Measurements from ENCODE around the gene NUDT2. TPM values are rescaled to one million over a fixed set of nuclear protein-coding genes. Genes with fewer than 3 reads are reported as not detected.
"Not testable (repeated sequence)": the region's sequence is repeated elsewhere in the genome, so short reads cannot be mapped to it uniquely, and the experiment has no call there.

NUDT2 gene
- total RNA-seq, 1 donor from 2014 or later, result 33.1 TPM

DNA sequence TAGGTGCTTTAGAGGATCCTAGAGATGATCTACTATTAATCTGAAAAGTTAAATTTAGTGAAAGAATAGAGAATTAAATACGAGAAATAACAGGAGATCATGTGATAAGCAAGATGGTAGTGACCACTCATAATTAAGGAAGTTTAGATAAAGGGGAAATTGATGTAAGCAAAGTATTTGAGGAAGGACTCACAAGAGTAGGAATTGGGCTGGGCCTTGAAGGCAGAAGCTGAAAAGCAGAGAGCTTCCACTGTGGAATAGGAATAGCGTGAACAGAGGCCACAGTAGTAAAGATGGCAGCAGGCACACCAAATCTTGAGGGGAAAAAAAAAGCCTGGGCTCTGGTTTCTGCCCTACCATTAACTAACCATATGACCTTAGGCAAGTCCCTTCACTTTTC, 38.3 kb upstream of the NUDT2 start:
- no peak overlapping the region for H3K27ac ChIP-seq
- H3K4me1 Mint-ChIP-seq, result no peaks in the 10 kb centered on the region
- TF ChIP-seq EZH2phosphoT487 (IDR thresholded peaks at IDR 0.05) (no peak), EZH2 (IDR thresholded peaks at IDR 0.05) (no peak)
- TF ChIP-seq, protein P1, sequence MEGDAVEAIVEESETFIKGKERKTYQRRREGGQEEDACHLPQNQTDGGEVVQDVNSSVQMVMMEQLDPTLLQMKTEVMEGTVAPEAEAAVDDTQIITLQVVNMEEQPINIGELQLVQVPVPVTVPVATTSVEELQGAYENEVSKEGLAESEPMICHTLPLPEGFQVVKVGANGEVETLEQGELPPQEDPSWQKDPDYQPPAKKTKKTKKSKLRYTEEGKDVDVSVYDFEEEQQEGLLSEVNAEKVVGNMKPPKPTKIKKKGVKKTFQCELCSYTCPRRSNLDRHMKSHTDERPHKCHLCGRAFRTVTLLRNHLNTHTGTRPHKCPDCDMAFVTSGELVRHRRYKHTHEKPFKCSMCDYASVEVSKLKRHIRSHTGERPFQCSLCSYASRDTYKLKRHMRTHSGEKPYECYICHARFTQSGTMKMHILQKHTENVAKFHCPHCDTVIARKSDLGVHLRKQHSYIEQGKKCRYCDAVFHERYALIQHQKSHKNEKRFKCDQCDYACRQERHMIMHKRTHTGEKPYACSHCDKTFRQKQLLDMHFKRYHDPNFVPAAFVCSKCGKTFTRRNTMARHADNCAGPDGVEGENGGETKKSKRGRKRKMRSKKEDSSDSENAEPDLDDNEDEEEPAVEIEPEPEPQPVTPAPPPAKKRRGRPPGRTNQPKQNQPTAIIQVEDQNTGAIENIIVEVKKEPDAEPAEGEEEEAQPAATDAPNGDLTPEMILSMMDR (IDR thresholded peaks at IDR 0.05), result no peak

DNA sequence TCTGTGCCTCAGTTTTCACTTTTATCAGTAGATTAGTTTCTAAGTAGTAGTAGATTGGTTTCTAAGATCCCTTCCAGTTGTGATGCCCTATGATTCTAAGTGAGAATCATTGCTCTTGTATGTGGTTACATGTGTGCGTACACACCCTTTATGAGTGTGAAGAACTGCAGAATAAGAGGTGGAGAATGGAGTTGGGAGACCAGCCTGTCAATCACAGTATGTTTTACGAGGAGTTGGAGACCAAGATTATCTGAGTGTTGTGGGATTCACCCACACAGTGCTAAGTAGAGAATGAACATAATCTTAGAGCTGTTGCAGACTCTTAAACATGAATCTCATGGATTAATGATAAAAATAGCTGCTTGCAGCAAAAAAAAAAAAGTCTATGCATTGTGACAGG, 37.9 kb upstream of the NUDT2 start:
- H3K27ac ChIP-seq, result no peak overlapping the region
- Mint-ChIP-seq H3K9me3 (no peaks in the 10 kb centered on the region), H3K27me3 (ENCODE audit: insufficient read depth, low read depth) (peaks cover 2% of the 10 kb centered on the region), H3K4me1 (no peaks in the 10 kb centered on the region), H3K4me3 (no peak overlapping the region), H3K36me3 (peaks cover 12% of the 10 kb centered on the region), H3K27ac (no peak overlapping the region)
- no peak overlapping the region for H2AFZ ChIP-seq (replicated peaks)
- H3F3A ChIP-seq (ENCODE audit: low read depth), result peaks cover 10% of the 10 kb centered on the region
- H3K4me1 ChIP-seq, result peaks cover 23% of the 10 kb centered on the region
- TF ChIP-seq EZH2phosphoT487 (IDR thresholded peaks at IDR 0.05), result no peak
- TF ChIP-seq, protein P1 (IDR thresholded peaks at IDR 0.05), result no peak
- TF ChIP-seq EZH2 (IDR thresholded peaks at IDR 0.05), result no peak
- DNase-seq (ENCODE audit: low spot score), result no peak
- H4K20me1 ChIP-seq (ENCODE audit: low read depth), result peaks cover 7% of the 10 kb centered on the region
- no peaks in the 10 kb centered on the region for H3K9me3 ChIP-seq (ENCODE audit: low read depth)
- no peak overlapping the region for H3K4me3 ChIP-seq
- H3K9ac ChIP-seq, result no peak overlapping the region
- H3K27me3 ChIP-seq, result no peaks in the 10 kb centered on the region
- no peak overlapping the region for H3K4me2 ChIP-seq
- no peaks in the 10 kb centered on the region for H3K79me2 ChIP-seq (ENCODE audit: low read depth)
- no peaks in the 10 kb centered on the region for H3K36me3 ChIP-seq

More for the DNA sequence above, 38.3 kb upstream of the NUDT2 start:
- Histone ChIP-seq H3K27me3 (no peaks in the 10 kb centered on the region), H3K79me2 (ENCODE audit: low read depth) (no peaks in the 10 kb centered on the region), H3K4me1 (peaks cover 23% of the 10 kb centered on the region), H3K36me3 (no peaks in the 10 kb centered on the region), H3K4me2 (no peak overlapping the region), H3F3A (ENCODE audit: low read depth) (peaks cover 10% of the 10 kb centered on the region), H3K9me3 (ENCODE audit: low read depth) (no peaks in the 10 kb centered on the region), H2AFZ (replicated peaks) (no peak overlapping the region), H4K20me1 (ENCODE audit: low read depth) (peaks cover 7% of the 10 kb centered on the region), H3K9ac (no peak overlapping the region), H3K4me3 (no peak overlapping the region)
- Mint-ChIP-seq H3K27ac (no peak overlapping the region), H3K36me3 (peaks cover 16% of the 10 kb centered on the region), H3K27me3 (ENCODE audit: insufficient read depth, low read depth) (peaks cover 2% of the 10 kb centered on the region), H3K9me3 (no peaks in the 10 kb centered on the region), H3K4me3 (no peak overlapping the region)
- DNase-seq (ENCODE audit: low spot score), result no peak

DNA sequence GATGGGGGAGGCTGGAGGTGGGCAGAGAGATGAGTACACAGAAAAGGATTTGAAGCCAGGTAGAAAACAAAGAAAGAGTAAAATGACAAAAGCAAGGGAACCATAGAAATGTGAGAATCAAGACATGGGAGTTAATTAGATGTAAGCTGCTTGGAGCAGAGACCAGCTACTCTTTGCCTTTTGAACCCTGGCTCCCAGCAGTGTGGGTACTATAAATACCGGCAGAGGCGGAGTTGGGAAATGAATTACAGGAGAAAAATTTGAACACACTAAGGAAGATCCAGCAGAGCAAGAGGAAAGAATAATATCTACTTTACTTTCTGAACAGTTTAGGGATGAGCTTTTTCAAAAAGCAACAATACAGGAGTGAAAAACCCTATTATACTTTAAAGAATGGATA, 36.8 kb upstream of the NUDT2 start:
- Mint-ChIP-seq H3K36me3 (peaks cover 11% of the 10 kb centered on the region), H3K27ac (no peak overlapping the region), H3K4me3 (no peak overlapping the region), H3K27me3 (ENCODE audit: insufficient read depth, low read depth) (peaks cover 2% of the 10 kb centered on the region), H3K9me3 (no peaks in the 10 kb centered on the region), H3K4me1 (no peaks in the 10 kb centered on the region)
- TF ChIP-seq, protein P1 (IDR thresholded peaks at IDR 0.05), result no peak
- TF ChIP-seq EZH2phosphoT487 (IDR thresholded peaks at IDR 0.05) (no peak), EZH2 (IDR thresholded peaks at IDR 0.05) (no peak)
- Histone ChIP-seq H3K27me3 (no peaks in the 10 kb centered on the region), H3K79me2 (ENCODE audit: low read depth) (no peaks in the 10 kb centered on the region), H3K4me1 (peaks cover 23% of the 10 kb centered on the region), H3K4me2 (peak overlapping the region; percentile 40), H3K27ac (peak overlapping the region; percentile 15), H2AFZ (replicated peaks) (no peak overlapping the region), H3K9ac (no peak overlapping the region), H3K36me3 (no peaks in the 10 kb centered on the region), H3K4me3 (no peak overlapping the region), H4K20me1 (ENCODE audit: low read depth) (peaks cover 7% of the 10 kb centered on the region), H3F3A (ENCODE audit: low read depth) (peaks cover 10% of the 10 kb centered on the region), H3K9me3 (ENCODE audit: low read depth) (no peaks in the 10 kb centered on the region)
- peak; percentile 28 for DNase-seq (ENCODE audit: low spot score)

DNA sequence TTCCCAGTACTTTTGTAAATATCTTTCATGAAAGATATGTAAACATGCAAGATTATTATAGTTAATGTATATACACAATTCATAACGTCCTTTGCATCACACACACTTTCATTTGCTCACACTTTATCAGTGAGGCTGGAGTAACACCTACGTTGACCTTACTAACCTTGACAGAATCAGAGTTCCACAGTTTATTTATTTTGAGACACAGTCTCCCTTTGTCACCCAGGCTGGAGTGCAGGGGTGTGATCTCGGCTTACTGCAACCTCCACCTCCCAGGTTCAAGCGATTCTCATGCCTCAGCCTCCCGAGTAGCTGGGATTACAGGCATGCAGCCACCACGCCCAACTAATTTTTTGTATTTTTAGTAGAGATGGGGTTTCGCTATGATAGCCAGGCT, 28.3 kb upstream of the NUDT2 start:
- H3K9me3 Mint-ChIP-seq; H3K27ac Mint-ChIP-seq; H3K4me1 ChIP-seq; H3K4me3 ChIP-seq; DNase-seq (ENCODE audit: low spot score); H3K4me3 Mint-ChIP-seq; H3K27ac ChIP-seq; H3K9ac ChIP-seq; H3K27me3 ChIP-seq; H2AFZ ChIP-seq (replicated peaks); H3K27me3 Mint-ChIP-seq (ENCODE audit: insufficient read depth, low read depth); H3K79me2 ChIP-seq (ENCODE audit: low read depth); H3K36me3 ChIP-seq; H3K4me1 Mint-ChIP-seq; H4K20me1 ChIP-seq (ENCODE audit: low read depth); H3K4me2 ChIP-seq; H3F3A ChIP-seq (ENCODE audit: low read depth); H3K36me3 Mint-ChIP-seq; H3K9me3 ChIP-seq (ENCODE audit: low read depth): not testable (repeated sequence)

DNA sequence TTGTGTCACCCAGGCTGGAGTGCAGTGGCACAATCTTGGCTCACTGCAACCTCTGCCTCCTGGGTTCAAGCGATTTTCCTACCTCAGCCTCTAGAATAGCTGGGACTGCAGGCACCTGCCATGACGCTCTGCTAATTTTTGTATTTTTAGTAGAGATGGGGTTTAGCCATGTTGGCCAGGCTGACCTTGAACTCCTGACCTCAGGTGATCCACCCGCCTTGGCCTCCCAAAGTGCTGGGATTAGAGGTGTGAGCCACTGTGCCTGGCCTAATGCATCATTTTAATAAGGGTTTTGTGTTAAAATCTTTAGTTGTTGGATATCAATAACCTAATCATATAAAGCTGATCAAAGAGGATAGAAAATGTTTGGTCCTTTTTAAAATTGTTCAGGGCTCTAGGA, 21.1 kb upstream of the NUDT2 start:
- H3K27ac Mint-ChIP-seq; H3K36me3 ChIP-seq; H3K4me3 Mint-ChIP-seq; H4K20me1 ChIP-seq (ENCODE audit: low read depth); H3K4me1 Mint-ChIP-seq; H3K9me3 ChIP-seq (ENCODE audit: low read depth); H3K27ac ChIP-seq; H3K9me3 Mint-ChIP-seq; H3K79me2 ChIP-seq (ENCODE audit: low read depth); H2AFZ ChIP-seq (replicated peaks); H3K36me3 Mint-ChIP-seq; H3K4me2 ChIP-seq; DNase-seq (ENCODE audit: low spot score); H3F3A ChIP-seq (ENCODE audit: low read depth); H3K27me3 Mint-ChIP-seq (ENCODE audit: insufficient read depth, low read depth); H3K4me1 ChIP-seq; H3K27me3 ChIP-seq; H3K9ac ChIP-seq; H3K4me3 ChIP-seq: not testable (repeated sequence)

All from neural progenitor cell (in vitro differentiated cells).